Activated effector memory CD4-positive, alpha-beta T cell treated with Interleukin-2 at 50 U/mL for 16 hours (primary cell): ENCODE results near the gene BMP8A.

Source experiments
- DNase-seq: peaks from one replicate; pipeline ENCODE4 v3.0.0-alpha.2; 2020

The BMP8A gene

DNA sequence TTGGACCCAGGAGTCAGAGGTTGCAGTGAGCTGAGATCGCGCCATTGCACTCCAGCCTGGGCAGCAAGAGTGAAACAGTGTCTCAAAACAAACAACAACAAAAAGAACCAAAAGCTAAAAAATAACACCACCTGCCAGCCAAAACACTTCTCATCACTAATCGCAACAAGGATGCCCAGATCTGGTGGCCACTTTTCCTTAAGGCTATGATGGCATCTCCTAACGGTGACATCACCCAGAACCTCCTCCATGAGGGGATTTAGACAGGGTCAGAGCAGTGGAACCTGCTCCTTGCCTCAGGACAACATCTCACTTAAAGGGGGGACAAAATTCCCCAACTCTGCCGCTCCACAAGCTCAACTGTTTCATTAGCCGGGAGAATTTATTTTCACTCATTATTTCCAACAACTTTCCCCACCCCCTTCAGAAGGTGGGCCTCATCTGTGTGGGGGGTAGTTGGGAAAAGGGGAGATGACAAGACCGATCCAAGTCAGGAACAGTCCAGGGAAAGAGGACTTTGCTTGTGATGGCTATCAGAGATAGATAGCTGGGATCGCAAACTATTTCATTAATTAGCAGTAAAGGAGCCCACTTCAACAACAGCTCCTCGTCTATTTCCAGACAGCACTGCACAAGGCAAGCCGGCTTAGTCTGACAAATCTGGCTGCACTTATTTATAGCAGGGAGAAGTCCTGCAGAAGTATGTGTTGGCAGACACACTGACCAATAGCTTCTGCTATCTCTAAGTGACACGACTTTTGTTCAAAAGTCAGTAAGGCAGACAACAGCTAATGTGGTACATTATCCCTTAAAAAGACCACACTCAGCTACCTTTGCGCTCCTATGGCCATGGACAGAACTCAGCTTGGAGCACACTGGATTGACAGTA is 82.5 kb downstream of the BMP8A start:
- no peak for DNase-seq

GRCh38 chr1:39574646-39575045 is 83.2 kb downstream of the BMP8A start:
- no peak for DNase-seq
